Lower leg skin (tissue), 3 donors: ENCODE measurements around the gene ITGA2.

ENCODE experiments used
- POLR2A ChIP-seq, 2 donors: fragments of 450-650 bp; IDR thresholded peaks; one replicate each; pipeline ENCODE4 v1.6.1; 2016 to 2017; ENCODE audit warnings: antibody characterized with exemption in 2 of 2, mild to moderate bottlenecking in 1 of 2, moderate library complexity in 1 of 2
- TF ChIP-seq, protein P1 (sequence below), 3 donors: fragments of 450-650 bp; IDR thresholded peaks; one replicate each; pipeline ENCODE4 v1.5.1; 2016; ENCODE audit warnings: antibody characterized with exemption in 3 of 3, mild to moderate bottlenecking in 3 of 3, moderate library complexity in 2 of 3

GRCh38 chr5:53091289-53091688 lies 102.1 kb downstream of the ITGA2 start:
- TF ChIP-seq, protein P1, sequence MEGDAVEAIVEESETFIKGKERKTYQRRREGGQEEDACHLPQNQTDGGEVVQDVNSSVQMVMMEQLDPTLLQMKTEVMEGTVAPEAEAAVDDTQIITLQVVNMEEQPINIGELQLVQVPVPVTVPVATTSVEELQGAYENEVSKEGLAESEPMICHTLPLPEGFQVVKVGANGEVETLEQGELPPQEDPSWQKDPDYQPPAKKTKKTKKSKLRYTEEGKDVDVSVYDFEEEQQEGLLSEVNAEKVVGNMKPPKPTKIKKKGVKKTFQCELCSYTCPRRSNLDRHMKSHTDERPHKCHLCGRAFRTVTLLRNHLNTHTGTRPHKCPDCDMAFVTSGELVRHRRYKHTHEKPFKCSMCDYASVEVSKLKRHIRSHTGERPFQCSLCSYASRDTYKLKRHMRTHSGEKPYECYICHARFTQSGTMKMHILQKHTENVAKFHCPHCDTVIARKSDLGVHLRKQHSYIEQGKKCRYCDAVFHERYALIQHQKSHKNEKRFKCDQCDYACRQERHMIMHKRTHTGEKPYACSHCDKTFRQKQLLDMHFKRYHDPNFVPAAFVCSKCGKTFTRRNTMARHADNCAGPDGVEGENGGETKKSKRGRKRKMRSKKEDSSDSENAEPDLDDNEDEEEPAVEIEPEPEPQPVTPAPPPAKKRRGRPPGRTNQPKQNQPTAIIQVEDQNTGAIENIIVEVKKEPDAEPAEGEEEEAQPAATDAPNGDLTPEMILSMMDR (IDR thresholded peaks at IDR 0.05) = no peak
- no peak for TF ChIP-seq POLR2A (IDR thresholded peaks at IDR 0.05)
